Stimulated activated naive CD8-positive, alpha-beta T cell treated with anti-CD3 and anti-CD28 coated beads, Interleukin-15, Interleukin-2, amounts not matched to agents 100 U/mL and 50 U/mL, for 24 hours (primary cell): Measurements from ENCODE around the gene ASB17.
"Not testable (repeated sequence)": the region's sequence is repeated elsewhere in the genome, so short reads cannot be mapped to it uniquely, and the experiment has no call there.

ENCODE experiments used
- ATAC-seq: fragments of 150-1000 bp; cut with Tn5 transposase; one replicate; pipeline ENCODE4 v1.10.0; 2021
- DNase-seq: peaks from one replicate; pipeline ENCODE4 v3.0.0; 2021

The ASB17 gene

GRCh38 chr1:75932304-75932703 lies at the start of gene ASB17:
Gene ASB17, minus strand, starts transcription at chr1:75932404. Its CDS starts 113 bp downstream, at chr1:75932291.
- DNase-seq (no peak), ATAC-seq (no peak)

- DNase-seq (no peak), ATAC-seq (no peak)
Observed at GRCh38 chr1:75980972-75981897, 49.0 kb upstream of the ASB17 start.

GRCh38 chr1:75970631-75971030 lies 38.4 kb upstream of the ASB17 start:
- DNase-seq (no peak), ATAC-seq (no peak)

- ATAC-seq: no peak
- no peak for DNase-seq
Observed at GRCh38 chr1:75969550-75969949, 37.3 kb upstream of the ASB17 start.

- ATAC-seq (no peak), DNase-seq (no peak)
Observed at GRCh38 chr1:75967719-75968118, 35.5 kb upstream of the ASB17 start.

GRCh38 chr1:75964760-75965408 lies 32.7 kb upstream of the ASB17 start:
- no peak for DNase-seq
- no peak for ATAC-seq

GRCh38 chr1:75964110-75964759 lies 32.0 kb upstream of the ASB17 start:
- not testable (repeated sequence) for ATAC-seq, DNase-seq

GRCh38 chr1:75954586-75954985 lies 22.4 kb upstream of the ASB17 start:
- ATAC-seq (no peak), DNase-seq (no peak)

GRCh38 chr1:75953461-75953860 lies 21.3 kb upstream of the ASB17 start:
- no peak for ATAC-seq
- DNase-seq: no peak

- DNase-seq (no peak), ATAC-seq (no peak)
Observed at GRCh38 chr1:75952016-75952415, 19.8 kb upstream of the ASB17 start.

- ATAC-seq: no peak
- no peak for DNase-seq
Observed at GRCh38 chr1:75950176-75950575, 18.0 kb upstream of the ASB17 start.

- not testable (repeated sequence) for ATAC-seq, DNase-seq
Observed at GRCh38 chr1:75943037-75943436, 10.8 kb upstream of the ASB17 start.

GRCh38 chr1:75937034-75937433 lies 4.8 kb upstream of the ASB17 start:
- DNase-seq: no peak
- ATAC-seq: no peak

GRCh38 chr1:75922698-75923097 lies 9.5 kb downstream of the ASB17 start:
- no peak for ATAC-seq

GRCh38 chr1:75916834-75917233 lies 15.4 kb downstream of the ASB17 start:
- ATAC-seq: no peak
- no peak for DNase-seq

More at GRCh38 chr1:75922698-75923097, 9.5 kb downstream of the ASB17 start:
- no peak for DNase-seq

- no peak for ATAC-seq
- DNase-seq: no peak
Observed at GRCh38 chr1:75908717-75909152, 23.5 kb downstream of the ASB17 start.

- DNase-seq: no peak
- no peak for ATAC-seq
Observed at GRCh38 chr1:75901371-75901770, 30.8 kb downstream of the ASB17 start.

GRCh38 chr1:75884437-75884836 lies 47.8 kb downstream of the ASB17 start:
- DNase-seq (no peak), ATAC-seq (no peak)

- ATAC-seq: no peak
- no peak for DNase-seq
Observed at GRCh38 chr1:75879985-75880384, 52.2 kb downstream of the ASB17 start.

GRCh38 chr1:75870951-75871350 lies 61.3 kb downstream of the ASB17 start:
- no peak for DNase-seq
- ATAC-seq: no peak
